ENCODE results near the gene JMJD7. TPM values are rescaled to one million over a fixed set of nuclear protein-coding genes. Genes with fewer than 3 reads are reported as not detected.

The JMJD7 gene
- total RNA-seq, 2 donors from 2014 or later, result 8.4 to 10.9 TPM

DNA sequence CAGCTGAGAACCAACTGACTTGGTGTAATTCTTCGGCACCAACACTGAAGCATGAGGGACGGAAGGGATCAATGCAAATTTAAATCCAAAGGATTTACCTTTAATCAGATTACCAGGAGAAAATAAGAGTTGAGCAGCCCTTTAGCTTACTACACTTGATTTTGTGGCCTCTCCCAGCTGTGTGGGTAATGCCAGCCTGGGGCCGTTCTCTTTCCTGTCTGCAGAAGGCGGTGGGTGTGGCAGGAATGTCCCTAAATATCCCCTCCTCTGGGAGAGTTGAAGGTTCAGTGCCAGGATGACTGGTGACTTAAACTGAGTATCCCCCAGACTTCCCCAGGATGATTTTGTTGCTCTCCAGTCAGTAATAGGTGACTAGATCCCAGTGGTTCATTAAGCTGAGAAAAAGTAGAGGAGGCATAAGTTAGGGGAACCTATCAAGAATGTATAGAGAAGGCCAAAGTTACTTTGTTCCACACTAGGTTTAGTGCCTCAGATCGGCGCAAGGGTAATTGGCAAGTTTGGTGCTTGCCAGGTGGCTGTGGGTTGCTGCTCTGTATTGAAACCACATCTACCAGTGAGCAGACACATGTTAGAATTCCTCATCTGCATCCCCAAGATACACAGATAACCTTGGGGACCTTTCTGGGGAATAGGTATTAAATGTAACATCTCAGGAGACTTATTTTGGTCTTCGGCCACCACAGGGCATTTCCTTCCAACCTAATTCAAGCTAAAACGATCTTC is 30.5 kb upstream of the JMJD7 start:
- ATAC-seq (no peak), DNase-seq (no peak)
- intact Hi-C loops (cut with DNase I, micrococcal nuclease), result no loop called here

DNA sequence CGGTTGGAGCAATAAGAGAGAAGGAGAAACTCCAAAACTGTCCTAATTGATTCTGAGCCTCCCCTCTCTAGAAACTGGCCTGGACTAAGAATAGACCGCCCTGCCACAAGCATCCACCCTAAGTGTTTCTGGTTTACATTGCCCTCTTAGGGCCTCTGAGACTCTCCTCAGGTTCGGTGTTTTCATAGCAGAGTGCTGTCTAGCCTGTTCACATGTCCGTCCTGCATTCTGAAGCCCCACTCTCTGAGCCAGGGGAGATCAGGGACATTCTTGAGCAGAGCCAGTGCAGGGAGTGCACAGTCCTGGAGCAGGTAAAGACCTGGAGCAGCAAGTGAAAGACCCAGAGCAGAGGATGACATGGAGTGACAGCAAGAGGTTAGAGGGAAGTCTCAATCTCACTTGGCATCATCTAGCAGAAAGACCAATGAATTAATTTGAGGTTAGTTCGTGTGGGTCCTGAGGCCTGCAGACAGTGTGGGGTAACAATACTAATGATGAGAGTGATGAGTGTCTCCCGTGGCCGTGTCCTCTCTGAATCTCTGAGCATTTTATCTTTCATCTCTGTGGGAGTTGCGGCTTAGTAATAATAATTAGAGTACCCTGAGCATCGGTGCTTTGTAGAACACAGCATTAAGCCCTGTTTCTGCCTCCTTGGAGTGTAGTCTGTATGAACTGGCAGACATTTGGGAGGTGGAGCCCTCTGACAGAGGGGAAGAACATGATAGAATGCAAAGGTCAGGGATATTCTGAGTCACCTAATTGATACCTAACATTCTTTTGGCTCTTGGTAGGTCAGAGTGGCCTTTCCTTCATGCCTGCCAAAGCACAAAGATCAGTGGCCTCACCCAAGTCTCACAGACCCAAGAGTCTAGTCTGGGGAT is 29.0 kb upstream of the JMJD7 start:
- ATAC-seq (peak; percentile 87), DNase-seq (no peak)
- intact Hi-C loops (cut with DNase I, micrococcal nuclease), result no loop called here

DNA sequence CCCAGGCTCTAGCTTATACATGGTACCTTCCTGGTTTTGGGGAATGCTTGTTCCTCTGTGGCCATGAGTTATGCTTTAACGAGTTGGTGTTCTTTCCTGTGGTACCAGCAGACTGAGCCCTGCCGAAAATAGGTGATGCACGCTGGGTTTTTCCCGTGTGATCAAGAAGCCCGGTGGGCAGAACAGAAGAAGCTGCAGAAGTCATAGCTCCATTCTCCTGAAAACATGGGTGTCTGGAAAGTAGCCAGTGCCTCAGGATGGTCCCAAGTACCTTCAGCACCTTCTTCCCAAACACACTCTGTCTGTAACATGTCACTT is 28.4 kb upstream of the JMJD7 start:
- intact Hi-C loops (cut with DNase I, micrococcal nuclease), result no loop called here
- no peak for ATAC-seq
- no peak for DNase-seq

DNA sequence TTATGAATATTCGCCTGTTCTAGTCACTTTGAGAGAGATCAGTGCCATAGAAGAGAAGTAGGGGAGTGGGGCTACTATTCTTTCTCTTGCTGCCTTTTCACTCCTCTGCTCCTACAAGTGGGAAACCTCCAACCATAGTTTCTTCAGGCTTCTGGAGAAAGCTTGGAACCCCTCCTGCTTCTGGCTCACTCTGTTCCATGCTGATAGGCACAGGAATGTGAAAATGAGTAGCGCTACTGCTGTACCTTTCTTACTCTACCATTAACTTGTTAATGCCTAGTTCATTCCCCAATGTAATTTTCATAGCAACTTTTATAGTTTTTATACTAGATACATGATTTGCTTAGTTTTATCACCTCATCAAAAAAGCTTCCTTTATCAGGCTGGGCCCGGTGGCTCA is 26.7 kb upstream of the JMJD7 start:
- ATAC-seq (no peak), DNase-seq (no peak)
- intact Hi-C loops (cut with DNase I, micrococcal nuclease), result no loop called here

DNA sequence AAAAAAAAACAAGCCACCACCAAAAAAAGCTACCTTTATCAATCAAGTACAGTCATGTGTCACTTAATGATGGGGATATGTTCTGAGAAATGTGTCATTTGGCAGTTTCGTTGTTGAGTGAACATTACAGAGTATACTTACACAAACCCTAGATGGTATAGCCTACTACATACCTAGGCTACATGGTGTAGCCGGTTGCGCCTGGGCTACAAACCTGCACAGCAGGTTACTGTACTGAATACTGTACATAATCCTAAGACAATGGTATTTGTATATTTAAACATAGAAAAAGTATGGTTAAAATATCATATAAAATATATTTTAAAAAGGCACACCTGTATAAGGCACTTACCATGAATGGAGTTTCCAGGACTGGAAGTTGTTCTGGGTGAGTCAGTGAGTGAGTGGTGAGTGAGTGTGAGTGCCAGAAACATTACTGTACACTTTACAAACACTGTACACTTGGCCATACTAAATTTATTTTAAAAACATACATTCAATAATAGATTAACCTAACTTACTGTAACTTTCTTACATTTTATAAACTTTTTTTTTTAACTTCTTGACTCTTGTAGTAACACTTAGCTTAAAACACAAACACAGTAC is 25.9 kb upstream of the JMJD7 start:
- DNase-seq (no peak), ATAC-seq (no peak)

DNA sequence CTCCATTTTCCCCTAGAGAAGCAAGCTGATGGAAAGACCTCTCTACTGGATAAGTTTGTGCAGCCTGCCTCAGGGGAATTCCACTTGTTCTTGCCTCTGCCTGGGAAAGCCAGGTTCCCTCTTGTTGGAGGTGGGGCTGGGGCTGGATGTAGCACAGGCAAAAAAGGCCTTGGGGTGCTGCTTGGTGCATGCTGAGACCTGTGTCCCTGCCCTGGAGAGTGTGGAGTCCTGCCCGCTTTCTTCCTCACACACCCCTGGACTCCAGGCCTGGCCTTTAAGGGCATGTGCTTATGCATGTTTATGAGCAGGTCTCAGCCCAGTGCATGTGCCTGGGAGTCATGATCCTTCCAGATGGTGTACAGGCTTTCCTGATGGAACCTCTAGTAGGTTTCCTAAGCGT is 23.5 kb upstream of the JMJD7 start:
- DNase-seq (no peak), ATAC-seq (peak; percentile 26)
- intact Hi-C loops (cut with DNase I, micrococcal nuclease), result no loop called here

More for the DNA sequence above, 25.9 kb upstream of the JMJD7 start:
- intact Hi-C loops (cut with DNase I, micrococcal nuclease), result no loop called here

DNA sequence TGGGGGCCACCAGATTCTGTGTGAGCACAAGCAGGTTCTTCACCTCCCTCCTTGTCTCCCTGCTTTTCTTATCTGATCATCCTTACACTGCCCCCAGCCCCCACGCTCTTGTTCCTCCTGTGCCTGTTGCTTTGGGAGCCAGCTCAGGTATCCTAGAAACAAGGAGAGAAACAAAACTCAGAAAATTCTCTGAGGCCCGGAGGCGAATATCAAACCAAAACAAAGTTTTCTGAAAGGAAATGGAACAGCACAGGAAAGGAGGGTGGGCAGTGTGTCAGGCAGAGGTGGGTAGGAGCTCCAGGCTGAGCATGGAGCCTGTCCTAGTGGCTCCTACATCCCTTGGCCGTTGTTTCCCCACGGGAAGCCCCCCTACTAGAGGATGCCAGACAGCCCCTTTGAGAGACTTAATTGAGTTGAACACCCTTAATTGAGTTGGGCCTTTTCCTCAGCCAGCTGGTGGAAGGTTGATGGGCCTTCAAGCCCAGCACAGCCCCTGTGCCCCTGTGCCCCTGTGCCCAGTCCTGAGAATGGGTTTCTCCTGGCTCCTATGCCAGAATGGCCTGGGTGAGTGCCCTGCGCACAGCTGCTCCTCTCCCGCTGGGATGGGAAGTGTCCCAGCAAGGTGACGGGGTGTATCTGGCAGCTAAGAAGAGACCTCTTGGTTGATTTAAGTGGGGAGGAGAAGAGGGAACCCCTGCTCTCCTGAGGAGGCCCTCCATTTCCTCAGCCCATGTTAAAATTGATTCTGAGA is 22.8 kb upstream of the JMJD7 start:
- DNase-seq (no peak), ATAC-seq (no peak)
- intact Hi-C loops (cut with DNase I, micrococcal nuclease), result no loop called here

DNA sequence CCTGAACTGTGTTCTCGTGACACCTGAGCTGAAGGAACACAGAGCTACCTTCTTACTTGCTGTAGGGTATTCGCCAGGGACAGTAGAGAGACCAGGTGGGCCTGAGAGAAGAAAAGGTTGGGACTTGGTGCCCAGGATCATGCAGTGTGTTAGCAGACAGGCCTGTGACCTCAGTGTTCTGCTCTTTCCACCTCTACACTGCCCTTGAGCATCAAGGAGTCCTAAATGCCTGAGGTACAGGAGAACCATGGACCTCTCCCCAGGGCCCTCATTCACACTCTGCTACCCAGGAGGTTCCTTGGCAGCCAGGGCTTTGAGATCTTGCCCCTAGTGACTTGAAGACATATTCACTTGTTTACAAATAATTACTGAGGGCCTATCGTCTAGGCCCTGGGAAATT is 22.2 kb upstream of the JMJD7 start:
- no peak for DNase-seq
- no peak for ATAC-seq
- intact Hi-C loops (cut with DNase I, micrococcal nuclease), result no loop called here

DNA sequence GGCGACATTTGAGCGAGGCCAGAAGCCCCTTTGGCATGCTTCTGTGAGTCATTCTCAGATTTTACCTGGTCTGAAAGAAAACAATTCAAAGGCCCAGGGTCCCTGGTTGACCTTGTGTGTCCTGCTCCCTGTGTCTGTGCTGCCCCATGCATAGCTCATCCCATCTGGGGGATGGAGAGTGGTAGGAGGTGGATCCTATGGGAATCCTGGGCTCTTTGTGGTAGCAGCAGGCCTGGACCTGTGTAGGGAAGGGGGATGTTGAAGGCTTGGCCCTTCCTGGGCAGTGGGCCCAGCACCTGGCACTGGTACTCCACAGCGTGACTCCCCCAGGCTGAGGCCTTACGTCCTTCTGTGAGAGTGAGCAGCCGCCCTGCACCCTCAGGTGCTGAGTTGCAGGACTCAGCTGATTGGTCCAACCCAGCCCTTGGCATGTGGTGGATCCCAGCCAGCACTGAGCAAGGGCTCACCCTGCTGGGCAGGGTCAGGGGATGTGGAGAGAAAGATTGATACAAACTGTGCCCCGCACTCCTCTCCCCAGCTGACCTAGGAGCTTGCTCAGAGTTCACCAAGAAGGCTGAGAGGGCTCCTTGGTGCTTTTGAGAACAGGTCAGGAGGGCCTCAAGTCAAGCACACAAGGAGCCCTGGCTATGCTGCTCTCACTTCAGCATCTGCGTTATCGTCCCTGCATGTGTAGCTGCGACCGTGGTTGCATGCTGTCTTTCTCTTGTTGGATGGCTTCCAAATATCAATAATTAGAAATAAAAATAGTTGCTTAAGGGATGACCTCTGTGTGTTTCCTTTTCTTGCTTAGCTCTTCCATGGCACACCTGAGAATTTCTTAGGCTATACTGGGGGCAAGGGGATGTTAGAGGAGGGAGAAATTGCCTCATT is 21.4 kb upstream of the JMJD7 start:
- ATAC-seq, result peak; percentile 29
- intact Hi-C loops (cut with DNase I, micrococcal nuclease), result no loop called here

DNA sequence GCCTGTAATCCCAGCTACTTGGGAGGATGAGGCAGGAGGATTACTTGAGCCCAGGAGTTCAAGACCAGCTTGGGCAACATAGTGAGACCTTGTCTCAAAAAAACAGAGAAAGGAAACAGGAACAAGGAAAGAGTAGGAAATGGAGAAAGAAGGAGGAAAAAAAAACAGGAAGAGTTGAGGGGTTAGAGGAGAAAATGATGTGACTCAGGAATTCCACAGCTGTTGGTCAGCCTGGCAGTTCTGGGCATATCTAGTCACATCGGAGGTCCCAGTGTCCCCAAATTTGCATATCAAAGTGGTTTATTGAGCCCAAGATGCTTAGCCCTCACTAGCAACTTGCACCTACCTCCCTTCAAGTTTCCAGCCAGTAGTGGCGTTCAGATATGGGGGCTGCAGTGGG is 18.8 kb upstream of the JMJD7 start:
- no peak for DNase-seq
- ATAC-seq, result no peak
- intact Hi-C loops (cut with DNase I, micrococcal nuclease), result no loop called here

More for the DNA sequence above, 21.4 kb upstream of the JMJD7 start:
- DNase-seq, result no peak

DNA sequence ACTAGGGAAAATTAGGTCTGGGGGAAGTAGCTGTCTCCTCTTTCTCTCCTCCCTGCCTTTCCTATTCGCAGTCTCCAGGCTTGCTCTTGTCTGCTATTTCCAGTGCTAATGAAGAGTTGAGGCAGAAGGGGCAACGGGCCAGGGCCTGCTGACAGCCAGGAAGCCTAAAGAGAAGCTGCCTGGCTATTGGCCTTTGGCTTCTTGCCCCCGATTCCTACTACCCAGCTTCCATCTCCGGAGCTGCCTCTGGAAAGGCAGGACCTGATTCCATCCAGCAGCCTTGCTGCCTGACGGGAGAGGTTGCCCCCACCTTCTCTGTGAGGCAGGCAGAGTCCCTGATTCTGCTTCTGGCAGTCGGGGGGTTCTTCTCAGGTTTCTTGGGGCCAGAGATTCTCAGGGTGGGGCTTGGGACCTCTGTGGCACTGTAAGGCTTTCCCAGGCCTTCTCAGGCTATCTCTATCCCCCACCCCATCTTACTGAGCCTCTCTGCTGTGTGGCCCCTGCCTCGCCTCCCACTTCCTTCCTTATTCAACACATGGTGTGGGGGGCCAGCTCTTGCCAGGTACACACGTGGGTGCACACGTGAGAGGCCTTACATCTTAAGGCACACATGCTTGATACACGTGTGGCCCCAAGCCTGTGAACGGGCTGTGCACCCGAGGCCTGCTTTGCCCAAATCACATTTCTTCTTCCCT is 18.2 kb upstream of the JMJD7 start:
- DNase-seq, result no peak
- intact Hi-C loops (cut with DNase I, micrococcal nuclease), result loop anchor here in 1 of 2 donors (5.0 kb wide), 1 partner anchor 37 kb away; the partner anchor contains the start of gene MAPKBP1
- ATAC-seq, result no peak

DNA sequence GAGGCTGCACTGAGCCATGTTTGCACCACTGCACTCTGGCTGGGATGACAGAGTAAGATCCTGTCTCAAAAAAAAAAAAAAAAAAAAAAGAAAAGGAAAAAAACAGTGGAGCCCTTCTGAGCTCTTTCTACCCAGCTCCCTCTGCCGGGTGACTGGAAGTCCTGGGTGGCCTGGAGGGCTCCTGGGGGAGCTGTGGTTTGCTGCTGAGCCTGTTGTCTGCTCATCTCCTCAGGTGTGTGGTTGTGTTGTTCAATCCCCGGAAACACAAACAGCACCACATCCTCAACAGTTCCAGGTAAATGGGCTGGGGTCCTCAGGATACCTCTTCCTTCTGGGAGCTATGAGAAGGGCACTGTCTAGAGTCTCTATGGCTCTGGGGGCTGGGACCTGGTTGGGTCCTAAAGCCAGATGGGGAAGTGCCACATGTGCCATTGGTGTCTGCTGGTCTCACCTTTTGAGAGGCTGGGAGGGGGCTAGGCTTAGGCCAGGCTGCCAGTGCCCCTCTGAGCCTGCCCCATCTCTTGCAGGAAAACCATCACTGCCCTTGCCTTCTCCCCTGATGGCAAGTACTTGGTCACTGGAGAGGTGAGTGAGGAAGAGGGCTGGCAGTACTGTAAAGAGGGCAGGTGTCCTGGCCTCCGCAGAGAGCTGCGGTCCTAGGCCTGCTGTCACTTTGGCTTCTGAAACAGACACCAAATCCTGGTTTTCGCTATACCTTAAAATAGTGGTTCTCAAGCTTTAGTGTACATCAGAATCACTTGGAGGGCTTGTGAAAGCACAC is 17.1 kb upstream of the JMJD7 start:
- DNase-seq, result no peak
- peak; percentile 16 for ATAC-seq
- intact Hi-C loops (cut with DNase I, micrococcal nuclease), result loop anchor here in 1 of 2 donors (5.0 kb wide), 1 partner anchor 39 kb away; the partner anchor contains the start of gene MAPKBP1

DNA sequence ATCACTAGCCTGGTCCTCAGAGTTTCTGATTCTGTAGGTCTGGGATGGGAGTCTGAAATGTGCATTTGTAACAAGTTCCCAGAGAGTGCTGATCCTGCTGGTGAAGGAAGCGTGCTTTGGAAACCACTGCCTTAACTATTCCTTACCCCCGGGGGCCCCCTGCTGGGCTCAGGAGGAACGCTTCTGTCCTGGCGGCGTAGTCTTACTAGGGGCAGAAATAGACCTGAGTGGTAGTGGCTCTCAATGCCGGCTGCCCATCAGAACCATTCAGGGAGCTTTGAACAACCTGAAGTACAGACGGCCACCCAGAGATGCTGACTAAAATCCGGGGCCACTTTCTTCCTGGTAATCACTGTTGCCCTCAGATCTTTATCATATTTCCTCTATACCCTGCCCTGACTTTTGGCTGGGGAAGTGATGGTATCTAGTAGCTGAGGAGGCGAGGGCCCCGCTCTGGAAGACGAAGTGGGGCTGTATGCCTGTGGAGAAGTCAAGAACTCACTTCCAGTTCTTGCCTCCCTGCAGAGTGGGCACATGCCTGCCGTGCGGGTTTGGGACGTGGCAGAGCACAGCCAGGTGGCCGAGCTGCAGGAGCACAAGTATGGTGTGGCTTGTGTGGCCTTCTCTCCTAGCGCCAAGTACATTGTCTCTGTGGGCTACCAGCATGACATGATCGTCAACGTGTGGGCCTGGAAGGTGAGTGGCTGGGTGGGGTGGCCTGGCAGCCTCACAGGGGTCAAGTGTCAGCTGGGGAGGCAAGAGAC is 16.3 kb upstream of the JMJD7 start:
- DNase-seq, result peak; percentile 66 to 88
- intact Hi-C loops (cut with DNase I, micrococcal nuclease), result loop anchor here in 1 of 2 donors (5.0 kb wide), 1 partner anchor 39 kb away; the partner anchor contains the start of gene MAPKBP1
- ATAC-seq, result peak; percentile 98

DNA sequence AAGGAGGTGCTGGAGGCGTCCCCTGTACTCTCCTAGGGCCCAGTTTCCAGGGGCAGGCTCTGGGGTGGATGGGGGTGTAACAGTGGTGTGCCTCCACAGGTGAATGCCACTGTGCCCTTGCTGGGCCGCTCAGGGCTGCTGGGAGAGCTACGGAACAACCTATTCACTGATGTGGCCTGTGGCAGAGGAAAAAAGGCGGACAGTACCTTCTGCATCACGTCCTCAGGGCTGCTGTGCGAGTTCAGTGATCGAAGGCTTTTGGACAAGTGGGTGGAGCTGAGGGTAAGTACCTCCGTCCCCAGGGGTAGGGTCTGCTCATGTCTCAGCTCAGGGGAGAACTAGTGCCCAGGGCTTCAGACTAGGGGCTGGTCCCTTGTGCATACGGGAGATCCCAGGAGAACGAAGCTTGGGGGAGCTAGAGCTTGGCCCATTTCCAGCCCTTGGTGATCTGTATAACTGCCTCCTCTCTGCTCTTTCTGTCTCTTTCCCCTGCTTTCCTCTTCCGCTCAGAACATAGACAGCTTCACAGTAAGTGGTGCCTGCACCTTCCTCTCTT is 15.0 kb upstream of the JMJD7 start:
- DNase-seq (no peak), ATAC-seq (no peak)
- intact Hi-C loops (cut with DNase I, micrococcal nuclease), result loop anchor here in 1 of 2 donors (5.0 kb wide), 1 partner anchor 41 kb away; the partner anchor contains the start of gene MAPKBP1

DNA sequence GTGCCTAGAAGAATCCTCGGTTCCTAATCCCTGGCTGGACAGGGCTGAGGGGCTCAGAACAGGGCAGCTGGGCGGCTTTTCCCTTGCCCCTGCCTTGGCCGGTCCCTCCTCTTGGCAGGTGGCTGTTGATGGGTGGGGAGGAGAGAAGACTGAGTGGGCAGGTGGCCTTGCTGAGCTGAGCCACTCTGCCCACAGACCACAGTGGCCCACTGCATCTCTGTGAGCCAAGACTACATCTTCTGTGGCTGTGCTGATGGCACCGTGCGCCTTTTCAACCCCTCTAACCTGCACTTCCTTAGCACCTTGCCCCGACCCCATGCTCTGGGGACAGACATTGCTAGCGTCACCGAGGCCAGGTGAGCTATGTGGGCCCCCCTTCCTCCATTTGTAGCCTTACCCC is 14.5 kb upstream of the JMJD7 start:
- ATAC-seq (no peak), DNase-seq (no peak)
- intact Hi-C loops (cut with DNase I, micrococcal nuclease), result loop anchor here in 1 of 2 donors (5.0 kb wide), 1 partner anchor 41 kb away; the partner anchor contains the start of gene MAPKBP1
